Esophagus mucosa (tissue), 1 donor: Measurements from ENCODE around the gene PPP3R1. TPM values are rescaled to one million over a fixed set of nuclear protein-coding genes. Genes with fewer than 3 reads are reported as not detected.

ENCODE experiments used
- ATAC-seq: fragments of 200-7000 bp; cut with Tn5 transposase; one replicate; pipeline ENCODE4 v1.9.1; 2020
- total RNA-seq: library from RNA; stranded (reverse); gene quantifications from one replicate; pipeline ENCODE4 v1.2.4, GENCODE V29; 2023
- donor health status: DM: yes; HTN: yes; CAD: no.

The PPP3R1 gene
- total RNA-seq, 1 donor from 2014 or later: 40.8 TPM

GRCh38 chr2:68135448-68136320, 116.6 kb downstream of the PPP3R1 start:
- no peak for ATAC-seq

DNA sequence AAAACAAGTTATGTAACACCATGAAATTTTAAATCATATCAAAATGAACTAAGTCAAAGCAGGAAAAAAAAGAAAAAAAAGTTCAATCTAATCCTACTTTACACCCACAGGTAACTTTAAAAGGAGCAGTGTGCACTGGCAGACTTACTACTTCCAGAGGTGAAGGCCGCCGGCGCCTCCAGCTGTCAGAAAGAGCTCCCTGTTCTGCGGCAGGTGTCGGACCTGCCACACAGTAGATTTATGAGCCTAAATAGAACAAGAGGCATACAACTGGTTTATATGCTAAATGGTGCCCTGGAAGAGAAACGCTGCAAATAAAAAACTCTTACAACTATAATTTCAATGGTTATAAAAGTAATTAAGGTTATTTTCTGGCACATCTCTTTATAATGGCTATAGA, 117.8 kb downstream of the PPP3R1 start:
- no peak for ATAC-seq

GRCh38 chr2:68134120-68134519, 118.2 kb downstream of the PPP3R1 start:
- ATAC-seq: no peak

Other genes starting within 250 kb of the PPP3R1 start
- gene C1D, start 189.5 kb downstream of the PPP3R1 start, total RNA-seq: 11.2 TPM
- 10.8 TPM for gene PNO1, start 94.6 kb downstream of the PPP3R1 start, total RNA-seq
- 1.6 TPM for gene CNRIP1, start 67.4 kb upstream of the PPP3R1 start, total RNA-seq
- 1.00 TPM for gene PLEK, start 112.8 kb upstream of the PPP3R1 start, total RNA-seq
- gene FBXO48, start 214.8 kb upstream of the PPP3R1 start, total RNA-seq: 1.00 TPM
- gene APLF, start 215.1 kb upstream of the PPP3R1 start, total RNA-seq: 4.2 TPM